ENCODE results near the gene PLCD3. TPM values are rescaled to one million over a fixed set of nuclear protein-coding genes. Genes with fewer than 3 reads are reported as not detected.
A peak's percentile ranks its signal among the peaks of the same experiment; 100 is the strongest.

PLCD3 gene
- total RNA-seq, 2 experiments from 2014 or later = 1.4 to 4.6 TPM

DNA sequence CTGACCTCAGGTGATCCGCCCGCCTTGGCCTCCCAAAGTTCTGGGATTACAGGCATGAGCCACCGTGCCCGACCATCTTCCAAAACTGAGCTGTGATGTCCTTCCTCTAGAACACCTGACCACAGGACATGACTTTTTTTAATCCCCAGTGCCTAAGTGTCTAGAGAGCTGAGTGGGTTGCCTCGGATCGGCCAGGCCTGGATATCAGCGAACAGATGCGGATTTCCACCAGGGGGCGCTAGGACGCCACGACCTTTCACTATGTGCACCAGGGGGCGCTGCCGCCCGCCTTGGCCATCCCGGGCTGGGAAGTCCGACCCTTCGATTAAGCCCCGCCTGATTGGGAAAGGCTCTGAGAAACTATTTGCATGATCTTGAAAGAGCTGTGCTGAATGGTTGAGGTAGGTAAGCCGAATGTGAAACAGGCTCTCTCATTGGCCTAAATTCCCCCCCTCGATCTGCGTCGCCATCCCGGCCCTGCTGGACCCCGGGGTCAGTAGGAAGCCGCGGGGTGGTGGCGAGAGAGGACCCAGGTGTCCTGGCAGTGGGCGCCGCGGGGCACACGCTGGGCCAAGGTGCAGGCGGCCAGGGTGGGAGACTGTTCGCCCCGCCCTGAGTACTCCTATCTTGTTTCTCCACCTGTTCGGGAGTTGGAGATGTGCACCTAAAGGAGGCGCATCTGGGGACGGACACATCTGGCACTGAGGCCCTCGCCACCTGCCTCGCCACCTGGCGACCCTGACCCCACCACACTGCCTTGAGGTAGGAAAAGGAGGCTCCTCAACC, 3.1 kb upstream of the PLCD3 start, which contains the start of gene ACBD4:
ACBD4 (plus strand) TSS at position 496 of the 786 bp plus-strand sequence. CDS start 458 bp downstream, outside the sequence.
- peak within 1 kb of the TSS; percentile 95 for H3K4me2 ChIP-seq (ENCODE audit: low read length)
- no peaks in the 10 kb centered on the region for H4K20me1 ChIP-seq (ENCODE audit: insufficient read depth, low read length)
- H3K4me1 ChIP-seq (ENCODE audit: insufficient read depth, low read length, poor library complexity, severe bottlenecking) = peaks cover 18% of the 10 kb centered on the region
- H3K27ac ChIP-seq (ENCODE audit: low read depth, low read length, poor library complexity, severe bottlenecking) = no peak within 1 kb of the TSS
- no peaks in the 10 kb centered on the region for H3K9me2 ChIP-seq (ENCODE audit: insufficient read depth, low read length)
- H3K36me3 ChIP-seq (ENCODE audit: insufficient read depth, low read length) = no peaks in the 10 kb centered on the region
- H3K4me3 ChIP-seq (ENCODE audit: low read depth, low read length, poor library complexity, severe bottlenecking) = peak within 1 kb of the TSS; percentile 71
- POLR2A ChIA-PET = interaction anchor here (0.6 to 1.4 kb wide), 5 partner anchors 14 to 99 kb away, joined by 3 to 5 read pairs (median 3); no protein-coding TSS in a partner anchor
- DNase-seq (ENCODE audit: low spot score) = peak; percentile 98
- TF ChIP-seq, protein P1, sequence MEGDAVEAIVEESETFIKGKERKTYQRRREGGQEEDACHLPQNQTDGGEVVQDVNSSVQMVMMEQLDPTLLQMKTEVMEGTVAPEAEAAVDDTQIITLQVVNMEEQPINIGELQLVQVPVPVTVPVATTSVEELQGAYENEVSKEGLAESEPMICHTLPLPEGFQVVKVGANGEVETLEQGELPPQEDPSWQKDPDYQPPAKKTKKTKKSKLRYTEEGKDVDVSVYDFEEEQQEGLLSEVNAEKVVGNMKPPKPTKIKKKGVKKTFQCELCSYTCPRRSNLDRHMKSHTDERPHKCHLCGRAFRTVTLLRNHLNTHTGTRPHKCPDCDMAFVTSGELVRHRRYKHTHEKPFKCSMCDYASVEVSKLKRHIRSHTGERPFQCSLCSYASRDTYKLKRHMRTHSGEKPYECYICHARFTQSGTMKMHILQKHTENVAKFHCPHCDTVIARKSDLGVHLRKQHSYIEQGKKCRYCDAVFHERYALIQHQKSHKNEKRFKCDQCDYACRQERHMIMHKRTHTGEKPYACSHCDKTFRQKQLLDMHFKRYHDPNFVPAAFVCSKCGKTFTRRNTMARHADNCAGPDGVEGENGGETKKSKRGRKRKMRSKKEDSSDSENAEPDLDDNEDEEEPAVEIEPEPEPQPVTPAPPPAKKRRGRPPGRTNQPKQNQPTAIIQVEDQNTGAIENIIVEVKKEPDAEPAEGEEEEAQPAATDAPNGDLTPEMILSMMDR (conservative IDR thresholded peaks at IDR 0.05; ENCODE audit: low read length) = peak; percentile 100
- TF ChIP-seq EZH2phosphoT487 (IDR thresholded peaks at IDR 0.05; ENCODE audit: borderline replicate concordance, low read depth, low read length) = no peak
- CTCF ChIA-PET (ENCODE audit: unreplicated experiment) = interaction anchor here (0.6 to 1.2 kb wide), 10 partner anchors 10 to 215 kb away, joined by 3 to 9 read pairs (median 4); no protein-coding TSS in a partner anchor
- TSS peak; percentile 65 for BruUV-seq (replicated peaks)
- H3K79me2 ChIP-seq (ENCODE audit: insufficient read depth, low read depth, low read length) = no peaks in the 10 kb centered on the region
- no peaks in the 10 kb centered on the region for H3K9me3 ChIP-seq (ENCODE audit: low read length)
- intact Hi-C loops (cut with micrococcal nuclease; ENCODE audit: unreplicated experiment) = loop anchor here (1.0 kb wide), 3 partner anchors 12 to 63 kb away; partner anchors contain the start of gene HEXIM2
- peak within 1 kb of the TSS; percentile 63 for H2AFZ ChIP-seq (ENCODE audit: low read length)

DNA sequence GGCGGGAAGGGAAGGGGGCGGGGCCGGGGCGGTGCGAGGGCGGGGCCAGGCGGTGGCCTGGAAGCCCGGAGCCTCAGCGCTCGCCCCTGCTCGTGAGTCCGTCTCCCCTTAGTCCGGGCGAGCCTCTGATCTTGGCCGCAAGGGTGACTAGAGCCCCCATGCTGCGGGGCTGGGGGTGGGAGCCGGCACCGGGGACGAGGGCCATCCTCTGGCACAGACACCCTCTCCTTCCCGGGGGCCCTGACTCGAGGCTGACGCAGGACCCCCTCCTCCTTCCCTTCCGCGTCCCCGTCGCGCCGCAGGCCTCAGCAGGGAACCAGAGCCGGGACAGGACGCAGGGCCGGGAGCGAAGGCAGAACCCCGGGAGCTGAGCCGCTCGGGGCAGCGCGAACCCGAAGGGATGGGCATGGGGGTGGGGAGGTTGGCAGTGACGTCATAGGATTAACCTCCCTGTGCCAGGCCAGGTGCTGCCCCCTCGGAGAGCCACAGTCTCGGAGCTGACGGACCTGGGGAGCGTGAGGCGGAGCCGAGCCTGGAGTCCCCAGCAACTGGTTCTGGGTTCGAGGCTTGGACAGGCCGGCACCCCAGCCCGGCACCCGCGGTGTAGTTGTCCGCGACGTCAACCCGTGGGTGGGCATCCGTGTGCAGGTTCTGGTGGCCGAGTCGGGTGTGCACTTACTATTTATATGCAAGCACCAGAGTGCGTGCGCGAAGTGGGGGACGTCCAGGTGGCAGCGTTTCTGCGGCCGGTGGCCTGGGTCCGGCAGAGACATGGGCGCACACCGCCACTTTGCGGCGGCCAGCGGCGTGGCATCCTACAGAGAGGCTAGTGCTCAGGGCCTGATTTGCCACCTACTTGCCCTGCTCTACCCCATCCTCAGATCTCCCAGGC, 503 bp upstream of the PLCD3 start:
- CTCF ChIA-PET (ENCODE audit: unreplicated experiment) = no interaction called here
- H3K27ac ChIP-seq (ENCODE audit: low read depth, low read length, poor library complexity, severe bottlenecking) = peak overlapping the region; percentile 23
- no peaks in the 10 kb centered on the region for H3K79me2 ChIP-seq (ENCODE audit: insufficient read depth, low read depth, low read length)
- H3K9me3 ChIP-seq (ENCODE audit: low read length) = no peaks in the 10 kb centered on the region
- H3K4me3 ChIP-seq (ENCODE audit: low read depth, low read length, poor library complexity, severe bottlenecking) = peak overlapping the region; percentile 76
- H3K4me1 ChIP-seq (ENCODE audit: insufficient read depth, low read length, poor library complexity, severe bottlenecking) = peaks cover 18% of the 10 kb centered on the region
- H3K4me2 ChIP-seq (ENCODE audit: low read length) = peak overlapping the region; percentile 98
- POLR2A ChIA-PET = interaction anchor here (0.7 kb wide), 1 partner anchor 185 kb away, joined by 6 read pairs; the partner anchor contains the start of gene KIF18B
- H3K9me2 ChIP-seq (ENCODE audit: insufficient read depth, low read length) = no peaks in the 10 kb centered on the region
- intact Hi-C loops (cut with micrococcal nuclease; ENCODE audit: unreplicated experiment) = loop anchor here (1.0 to 2.0 kb wide), 3 partner anchors 37 to 213 kb away; no protein-coding TSS in a partner anchor
- BruUV-seq (replicated peaks) = no TSS peak
- no peaks in the 10 kb centered on the region for H4K20me1 ChIP-seq (ENCODE audit: insufficient read depth, low read length)
- H2AFZ ChIP-seq (ENCODE audit: low read length) = peak overlapping the region; percentile 75
- H3K36me3 ChIP-seq (ENCODE audit: insufficient read depth, low read length) = no peaks in the 10 kb centered on the region
- DNase-seq (ENCODE audit: low spot score) = peak; percentile 84
- no peak for TF ChIP-seq EZH2phosphoT487 (IDR thresholded peaks at IDR 0.05; ENCODE audit: borderline replicate concordance, low read depth, low read length)
- TF ChIP-seq, protein P1 (conservative IDR thresholded peaks at IDR 0.05; ENCODE audit: low read length) = peak; percentile 73
